Immature natural killer cell (primary cell): ENCODE results near the gene HSD3B7. TPM values are rescaled to one million over a fixed set of nuclear protein-coding genes. Genes with fewer than 3 reads are reported as not detected.

ENCODE experiments used
- polyA plus RNA-seq, 3 donors: library from polyadenylated mRNA; unstranded; fragments of 300-500 nt; fragmentation: Illumina TruSeq; gene quantifications; one replicate each; pipeline ENCODE4 v1.2.3, GENCODE V29; 2021

HSD3B7 gene
- polyA plus RNA-seq, 3 donors from 2014 or later = not detected

Other genes with a start within 250 kb of the HSD3B7 start
- 10 to 100 TPM; 49.2 to 91.0 (median 62.7) TPM for gene PHKG2, start 236.8 kb upstream of the HSD3B7 start, polyA plus RNA-seq
- gene CFAP119, start 223.1 kb upstream of the HSD3B7 start, polyA plus RNA-seq = 1 to 10 TPM in 1 of 3 donors, under 1 TPM in 1, not detected in 1; 0.76 to 1.0 TPM
- gene RNF40, start 222.9 kb upstream of the HSD3B7 start, polyA plus RNA-seq = 10 to 100 TPM; 19.3 to 87.3 (median 24.6) TPM
- gene ZNF629, start 198.0 kb upstream of the HSD3B7 start, polyA plus RNA-seq = 1 to 10 TPM in 1 of 3 donors, under 1 TPM in 2; 0.09 to 1.1 (median 0.16) TPM
- 10 to 100 TPM; 44.5 to 80.0 (median 60.7) TPM for gene BCL7C, start 91.1 kb upstream of the HSD3B7 start, polyA plus RNA-seq
- not detected for gene CTF1, start 88.6 kb upstream of the HSD3B7 start, polyA plus RNA-seq
- 1 to 10 TPM in 1 of 3 donors, under 1 TPM in 2; 0.18 to 1.1 (median 0.22) TPM for gene FBXL19, start 61.6 kb upstream of the HSD3B7 start, polyA plus RNA-seq
- 10 to 100 TPM; 31.4 to 50.0 (median 40.3) TPM for gene ORAI3, start 36.1 kb upstream of the HSD3B7 start, polyA plus RNA-seq
- 1 to 10 TPM in 2 of 3 donors, not detected in 1; 1.8 to 2.4 TPM for gene SETD1A, start 27.5 kb upstream of the HSD3B7 start, polyA plus RNA-seq
- gene STX1B, start 25.4 kb downstream of the HSD3B7 start, polyA plus RNA-seq = not detected
- 10 to 100 TPM; 31.3 to 46.4 (median 33.3) TPM for gene STX4, start 48.4 kb downstream of the HSD3B7 start, polyA plus RNA-seq
- 10 to 100 TPM in 2 of 3 donors, 1 to 10 TPM in 1; 6.8 to 17.2 (median 10.1) TPM for gene ZNF668, start 89.0 kb downstream of the HSD3B7 start, polyA plus RNA-seq
- gene ZNF646, start 89.2 kb downstream of the HSD3B7 start, polyA plus RNA-seq = 10 to 100 TPM in 1 of 3 donors, 1 to 10 TPM in 1, under 1 TPM in 1; 0.93 to 11.5 (median 2.5) TPM
- gene PRSS53, start 103.7 kb downstream of the HSD3B7 start, polyA plus RNA-seq = 1 to 10 TPM in 1 of 3 donors, under 1 TPM in 2; 0.27 to 1.4 (median 0.63) TPM
- 100 to 1,000 TPM; 114 to 164 (median 116) TPM for gene VKORC1, start 109.6 kb downstream of the HSD3B7 start, polyA plus RNA-seq
- gene BCKDK, start 123.2 kb downstream of the HSD3B7 start, polyA plus RNA-seq = 10 to 100 TPM; 21.4 to 50.3 (median 30.1) TPM
- 10 to 100 TPM; 29.4 to 53.9 (median 32.6) TPM for gene KAT8, start 132.5 kb downstream of the HSD3B7 start, polyA plus RNA-seq
- gene PRSS8, start 150.5 kb downstream of the HSD3B7 start, polyA plus RNA-seq = not detected
- gene PRSS36, start 164.9 kb downstream of the HSD3B7 start, polyA plus RNA-seq = 1 to 10 TPM; 3.4 to 8.6 (median 6.9) TPM
- gene FUS, start 194.9 kb downstream of the HSD3B7 start, polyA plus RNA-seq = 100 to 1,000 TPM in 1 of 3 donors, 10 to 100 TPM in 2; 73.4 to 169 (median 87.4) TPM
- gene PYCARD, start 217.6 kb downstream of the HSD3B7 start, polyA plus RNA-seq = 100 to 1,000 TPM in 2 of 3 donors, 10 to 100 TPM in 1; 91.2 to 133 (median 118) TPM
- gene TRIM72, start 228.9 kb downstream of the HSD3B7 start, polyA plus RNA-seq = not detected
- gene PYDC1, start 231.9 kb downstream of the HSD3B7 start, polyA plus RNA-seq = not detected